ENCODE results near the gene SEZ6.
A peak's percentile ranks its signal among the peaks of the same experiment; 100 is the strongest.

Gene SEZ6

DNA sequence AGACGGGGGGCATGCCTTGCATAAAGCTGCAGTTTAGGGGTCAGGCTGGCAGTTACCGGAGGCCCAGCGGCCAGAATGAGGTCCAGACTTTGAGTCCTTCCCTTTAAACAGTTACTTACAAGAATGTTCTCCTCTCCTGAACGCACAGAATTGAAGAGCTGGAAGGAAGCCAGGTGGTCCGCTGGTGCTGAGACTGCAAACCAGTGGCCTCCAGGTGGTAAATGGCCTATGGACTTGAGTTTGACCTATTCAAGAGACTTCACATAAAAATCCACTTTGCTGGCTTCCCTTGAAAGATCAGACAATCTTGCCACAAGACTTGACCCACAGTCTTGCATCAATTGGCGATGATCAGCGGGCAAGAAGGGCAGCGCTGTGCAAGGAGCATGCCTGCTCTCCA, 14.7 kb upstream of the SEZ6 start:
- no peaks in the 10 kb centered on the region for H3K79me1 ChIP-seq (ENCODE audit: low read length)
- no peak overlapping the region for H3K4me2 ChIP-seq (ENCODE audit: low read length)
- no peak overlapping the region for H3K4me3 ChIP-seq (ENCODE audit: low read length)
- H3K23ac ChIP-seq (ENCODE audit: low read length): no peak overlapping the region
- no peak overlapping the region for H3K56ac ChIP-seq (ENCODE audit: low read length)
- peak overlapping the region; percentile 25 for H3K4ac ChIP-seq (ENCODE audit: low read depth, low read length)
- H3K9ac ChIP-seq (ENCODE audit: low read length): no peak overlapping the region
- no peak overlapping the region for H4K8ac ChIP-seq (ENCODE audit: low read depth, low read length)
- peak overlapping the region; percentile 71 for H3K18ac ChIP-seq (ENCODE audit: low read length)
- H2BK5ac ChIP-seq (ENCODE audit: low read length): no peak overlapping the region
- WGBS (ENCODE audit: extremely low coverage, insufficient coverage, low lambda C conversion rate): no CpG with 5 or more reads among the region's 8 CpGs
- H4K5ac ChIP-seq (ENCODE audit: low read length): no peak overlapping the region
- no peak overlapping the region for H3K27ac ChIP-seq (ENCODE audit: low read depth, low read length)
- H3K4me1 ChIP-seq (ENCODE audit: control insufficient read depth, low read depth, low read length): peaks cover 17% of the 10 kb centered on the region
- H3K36me3 ChIP-seq (ENCODE audit: control insufficient read depth, insufficient read depth, low read length): no peaks in the 10 kb centered on the region
- no peaks in the 10 kb centered on the region for H3K27me3 ChIP-seq (ENCODE audit: insufficient read depth, low read length, poor library complexity)
- H2AK5ac ChIP-seq (ENCODE audit: low read length): peak overlapping the region; percentile 8
- H2BK120ac ChIP-seq (ENCODE audit: low read depth, low read length): no peak overlapping the region
- no peaks in the 10 kb centered on the region for H3K79me2 ChIP-seq (ENCODE audit: control insufficient read depth, insufficient read depth, low read length)
- H2BK15ac ChIP-seq (replicated peaks; ENCODE audit: low read depth): no peak overlapping the region
- no peak for DNase-seq

DNA sequence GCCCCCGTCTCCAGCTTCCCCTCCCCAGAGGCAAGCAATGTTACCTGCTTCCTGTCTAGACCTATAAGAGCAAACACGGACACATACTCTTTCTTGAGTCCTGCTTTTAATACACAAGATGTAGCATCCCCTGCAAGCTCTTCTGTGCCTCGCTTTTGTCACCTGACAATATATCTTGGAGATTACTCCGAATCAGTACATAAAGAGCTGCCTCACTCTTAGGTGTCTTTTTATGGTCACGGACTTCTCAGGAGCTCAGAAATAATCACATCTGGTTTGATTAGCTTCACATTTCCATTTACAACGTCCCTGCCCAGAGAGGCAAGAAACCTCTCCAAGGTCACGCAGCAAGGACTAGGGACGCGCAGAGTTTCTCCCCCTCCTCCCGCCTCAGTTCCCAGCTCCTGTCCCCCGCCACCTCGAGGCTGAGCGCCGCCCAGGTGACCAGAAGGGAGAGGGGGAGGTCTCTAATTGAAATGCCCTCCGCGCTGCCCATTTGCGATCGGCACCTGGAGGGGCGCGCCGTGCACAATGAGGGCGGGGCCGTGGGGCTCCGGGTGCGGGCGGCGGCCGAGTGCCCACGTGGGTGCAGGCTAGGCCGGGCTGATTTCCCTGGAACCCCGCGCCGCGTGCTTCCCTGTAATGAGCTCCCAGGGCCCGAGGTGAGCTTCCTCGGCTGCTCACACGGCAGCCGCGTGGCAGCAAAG, 13.8 kb upstream of the SEZ6 start:
- Histone ChIP-seq H3K79me1 (ENCODE audit: low read length) (no peaks in the 10 kb centered on the region), H3K4me3 (ENCODE audit: low read length) (no peak overlapping the region), H3K27ac (ENCODE audit: low read depth, low read length) (peak overlapping the region; percentile 3), H3K4ac (ENCODE audit: low read depth, low read length) (no peak overlapping the region), H3K36me3 (ENCODE audit: control insufficient read depth, insufficient read depth, low read length) (no peaks in the 10 kb centered on the region), H4K5ac (ENCODE audit: low read length) (peak overlapping the region; percentile 26), H3K4me2 (ENCODE audit: low read length) (peak overlapping the region; percentile 13), H2BK15ac (replicated peaks; ENCODE audit: low read depth) (no peak overlapping the region), H3K27me3 (ENCODE audit: insufficient read depth, low read length, poor library complexity) (no peaks in the 10 kb centered on the region), H2BK120ac (ENCODE audit: low read depth, low read length) (peak overlapping the region; percentile 2), H3K18ac (ENCODE audit: low read length) (peak overlapping the region; percentile 42), H3K23ac (ENCODE audit: low read length) (no peak overlapping the region), H4K8ac (ENCODE audit: low read depth, low read length) (peak overlapping the region; percentile 57), H3K56ac (ENCODE audit: low read length) (peak overlapping the region; percentile 73), H3K79me2 (ENCODE audit: control insufficient read depth, insufficient read depth, low read length) (no peaks in the 10 kb centered on the region), H2AK5ac (ENCODE audit: low read length) (no peak overlapping the region), H3K4me1 (ENCODE audit: control insufficient read depth, low read depth, low read length) (peaks cover 17% of the 10 kb centered on the region), H2BK5ac (ENCODE audit: low read length) (no peak overlapping the region), H3K9ac (ENCODE audit: low read length) (peak overlapping the region; percentile 21)
- no CpG with 5 or more reads among the region's 39 CpGs for WGBS (ENCODE audit: extremely low coverage, insufficient coverage, low lambda C conversion rate)
- DNase-seq: peak; percentile 52

DNA sequence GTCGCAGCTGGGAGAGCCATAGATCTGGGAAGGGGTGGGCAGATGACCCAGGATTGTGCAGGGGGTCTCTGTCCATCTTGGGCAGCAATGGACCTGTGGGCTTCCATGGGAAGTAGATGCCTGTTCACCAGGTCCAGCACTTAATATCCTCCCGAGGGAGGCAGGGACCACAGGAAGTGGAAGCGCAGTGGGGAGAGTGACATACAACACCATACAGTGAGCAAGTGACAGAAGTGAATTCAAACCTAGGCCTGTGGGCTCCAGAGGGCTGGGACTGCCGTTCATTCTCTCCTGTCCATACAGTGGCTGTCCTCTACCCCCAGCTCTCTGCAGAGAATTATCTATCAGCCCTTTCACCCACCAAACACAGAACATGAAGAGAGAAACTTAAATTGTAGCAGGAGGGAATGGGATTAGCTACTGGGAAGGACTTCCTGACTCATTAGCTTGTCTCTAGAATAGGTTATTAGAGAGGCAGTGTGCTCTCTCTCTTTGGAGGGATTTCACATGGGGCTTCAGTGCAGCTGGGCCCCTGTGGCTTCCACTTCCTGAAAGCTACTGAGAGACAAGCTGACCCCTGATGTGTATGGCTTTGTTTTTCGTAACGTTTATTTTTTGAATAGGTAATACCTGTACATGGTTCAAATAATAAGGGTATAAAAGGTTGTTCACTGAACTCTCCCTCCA, 13.1 kb upstream of the SEZ6 start:
- Histone ChIP-seq H3K4me3 (ENCODE audit: low read length) (no peak overlapping the region), H3K27ac (ENCODE audit: low read depth, low read length) (peak overlapping the region; percentile 21), H2AK5ac (ENCODE audit: low read length) (peak overlapping the region; percentile 44), H3K18ac (ENCODE audit: low read length) (no peak overlapping the region), H3K9ac (ENCODE audit: low read length) (peak overlapping the region; percentile 29), H3K4ac (ENCODE audit: low read depth, low read length) (no peak overlapping the region), H2BK15ac (replicated peaks; ENCODE audit: low read depth) (no peak overlapping the region), H3K4me2 (ENCODE audit: low read length) (no peak overlapping the region), H4K8ac (ENCODE audit: low read depth, low read length) (no peak overlapping the region), H3K4me1 (ENCODE audit: control insufficient read depth, low read depth, low read length) (peaks cover 17% of the 10 kb centered on the region), H3K79me2 (ENCODE audit: control insufficient read depth, insufficient read depth, low read length) (no peaks in the 10 kb centered on the region), H3K79me1 (ENCODE audit: low read length) (no peaks in the 10 kb centered on the region), H2BK5ac (ENCODE audit: low read length) (peak overlapping the region; percentile 91), H2BK120ac (ENCODE audit: low read depth, low read length) (no peak overlapping the region), H3K36me3 (ENCODE audit: control insufficient read depth, insufficient read depth, low read length) (no peaks in the 10 kb centered on the region), H3K23ac (ENCODE audit: low read length) (no peak overlapping the region), H3K56ac (ENCODE audit: low read length) (peak overlapping the region; percentile 79), H3K27me3 (ENCODE audit: insufficient read depth, low read length, poor library complexity) (no peaks in the 10 kb centered on the region), H4K5ac (ENCODE audit: low read length) (no peak overlapping the region)
- peak; percentile 73 for DNase-seq
- WGBS (ENCODE audit: extremely low coverage, insufficient coverage, low lambda C conversion rate): no CpG with 5 or more reads among the region's 6 CpGs

DNA sequence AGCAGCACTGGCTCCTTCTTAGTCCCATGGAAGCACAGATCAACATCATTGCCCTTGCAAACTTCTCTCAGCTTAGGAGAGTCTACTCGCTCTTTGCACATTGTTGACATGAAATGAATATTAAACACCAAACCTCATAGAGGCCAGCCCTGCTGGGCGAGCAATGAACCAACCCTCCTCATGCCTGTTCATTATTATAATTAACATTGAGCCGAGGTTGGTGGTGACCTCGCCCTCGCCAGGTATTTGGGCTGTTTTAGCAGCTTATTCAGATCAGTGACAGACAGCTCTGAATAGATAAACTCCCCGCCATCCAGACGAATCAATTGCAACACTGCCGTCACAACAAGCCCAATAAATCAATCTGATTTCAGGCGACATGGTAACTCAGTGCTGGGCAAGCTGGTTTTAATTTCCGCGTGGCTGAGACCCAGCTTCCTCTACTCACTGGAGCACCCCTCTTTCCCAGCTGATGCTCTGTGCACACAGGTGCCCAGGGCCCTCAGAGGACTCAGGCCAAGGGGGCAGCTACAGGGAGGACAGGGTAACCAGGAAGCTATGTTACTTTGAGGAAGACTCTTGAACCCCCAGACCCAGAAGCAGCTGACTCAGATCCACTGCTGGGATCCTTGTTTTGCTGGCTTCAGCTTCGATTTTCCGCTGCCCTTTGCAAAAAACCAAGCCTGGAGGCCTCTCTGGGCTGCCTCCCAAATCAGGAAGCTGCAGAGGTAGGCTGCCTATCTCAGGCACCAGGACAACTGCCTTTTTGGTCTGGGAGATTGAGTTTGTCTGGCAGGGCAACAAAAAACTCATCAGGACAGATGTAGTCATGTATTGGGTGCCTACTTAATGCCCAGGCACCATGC, 10.7 kb upstream of the SEZ6 start:
- no peak overlapping the region for H3K4me3 ChIP-seq (ENCODE audit: low read length)
- no CpG with 5 or more reads among the region's 13 CpGs for WGBS (ENCODE audit: extremely low coverage, insufficient coverage, low lambda C conversion rate)
- peak overlapping the region; percentile 51 for H3K56ac ChIP-seq (ENCODE audit: low read length)
- peak overlapping the region; percentile 15 for H3K9ac ChIP-seq (ENCODE audit: low read length)
- no peak overlapping the region for H3K4me2 ChIP-seq (ENCODE audit: low read length)
- H2BK15ac ChIP-seq (replicated peaks; ENCODE audit: low read depth): no peak overlapping the region
- peak overlapping the region; percentile 48 for H2BK5ac ChIP-seq (ENCODE audit: low read length)
- H4K5ac ChIP-seq (ENCODE audit: low read length): no peak overlapping the region
- H2AK5ac ChIP-seq (ENCODE audit: low read length): peak overlapping the region; percentile 37
- H3K18ac ChIP-seq (ENCODE audit: low read length): peak overlapping the region; percentile 21
- no peaks in the 10 kb centered on the region for H3K79me2 ChIP-seq (ENCODE audit: control insufficient read depth, insufficient read depth, low read length)
- DNase-seq: peak; percentile 57
- H3K79me1 ChIP-seq (ENCODE audit: low read length): no peaks in the 10 kb centered on the region
- peak overlapping the region; percentile 15 for H2BK120ac ChIP-seq (ENCODE audit: low read depth, low read length)
- no peak overlapping the region for H4K8ac ChIP-seq (ENCODE audit: low read depth, low read length)
- H3K27ac ChIP-seq (ENCODE audit: low read depth, low read length): peak overlapping the region; percentile 0
- peaks cover 17% of the 10 kb centered on the region for H3K4me1 ChIP-seq (ENCODE audit: control insufficient read depth, low read depth, low read length)
- H3K4ac ChIP-seq (ENCODE audit: low read depth, low read length): no peak overlapping the region
- H3K27me3 ChIP-seq (ENCODE audit: insufficient read depth, low read length, poor library complexity): no peaks in the 10 kb centered on the region
- no peaks in the 10 kb centered on the region for H3K36me3 ChIP-seq (ENCODE audit: control insufficient read depth, insufficient read depth, low read length)
- H3K23ac ChIP-seq (ENCODE audit: low read length): no peak overlapping the region

DNA sequence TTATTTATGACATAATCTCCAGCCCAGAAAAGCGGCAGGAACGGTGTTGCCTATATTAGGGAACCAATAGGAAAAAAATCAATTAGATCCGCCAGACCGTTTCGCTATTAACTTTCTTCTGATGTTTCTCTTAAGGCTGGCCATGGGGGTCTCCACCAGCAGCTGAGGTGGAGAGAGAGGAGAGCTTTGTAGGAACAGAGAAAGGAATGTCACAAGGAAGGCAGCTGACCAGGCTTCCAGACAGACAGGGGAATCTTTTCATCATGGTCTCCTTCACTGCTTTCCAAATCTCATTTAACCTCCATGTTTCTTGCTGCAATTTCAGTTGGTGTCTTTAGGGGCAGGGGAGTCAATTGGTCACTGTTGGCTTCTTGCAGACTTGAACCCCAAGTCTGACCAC, 8.9 kb upstream of the SEZ6 start:
- no peak overlapping the region for H2BK15ac ChIP-seq (replicated peaks; ENCODE audit: low read depth)
- H3K23ac ChIP-seq (ENCODE audit: low read length): no peak overlapping the region
- no peak overlapping the region for H3K27ac ChIP-seq (ENCODE audit: low read depth, low read length)
- peak overlapping the region; percentile 22 for H3K56ac ChIP-seq (ENCODE audit: low read length)
- no peak overlapping the region for H3K18ac ChIP-seq (ENCODE audit: low read length)
- H3K79me2 ChIP-seq (ENCODE audit: control insufficient read depth, insufficient read depth, low read length): no peaks in the 10 kb centered on the region
- peaks cover 17% of the 10 kb centered on the region for H3K4me1 ChIP-seq (ENCODE audit: control insufficient read depth, low read depth, low read length)
- no peaks in the 10 kb centered on the region for H3K27me3 ChIP-seq (ENCODE audit: insufficient read depth, low read length, poor library complexity)
- no peak overlapping the region for H2BK120ac ChIP-seq (ENCODE audit: low read depth, low read length)
- H3K4me2 ChIP-seq (ENCODE audit: low read length): no peak overlapping the region
- no peaks in the 10 kb centered on the region for H3K36me3 ChIP-seq (ENCODE audit: control insufficient read depth, insufficient read depth, low read length)
- H3K79me1 ChIP-seq (ENCODE audit: low read length): no peaks in the 10 kb centered on the region
- no peak overlapping the region for H3K9ac ChIP-seq (ENCODE audit: low read length)
- no CpG with 5 or more reads among the region's 5 CpGs for WGBS (ENCODE audit: extremely low coverage, insufficient coverage, low lambda C conversion rate)
- no peak overlapping the region for H3K4ac ChIP-seq (ENCODE audit: low read depth, low read length)
- H4K5ac ChIP-seq (ENCODE audit: low read length): peak overlapping the region; percentile 26
- H3K4me3 ChIP-seq (ENCODE audit: low read length): no peak overlapping the region
- no peak overlapping the region for H2AK5ac ChIP-seq (ENCODE audit: low read length)
- H2BK5ac ChIP-seq (ENCODE audit: low read length): no peak overlapping the region
- no peak overlapping the region for H4K8ac ChIP-seq (ENCODE audit: low read depth, low read length)
- DNase-seq: no peak

Data from mesendoderm (in vitro differentiated cells).